Measurements from ENCODE around the gene CDKN1A. TPM values are rescaled to one million over a fixed set of nuclear protein-coding genes. Genes with fewer than 3 reads are reported as not detected.
A peak's percentile ranks its signal among the peaks of the same experiment; 100 is the strongest.

The CDKN1A gene
- total RNA-seq, 1 donor from 2014 or later: 516 TPM

- DNase-seq (ENCODE audit: low read depth): no peak
These were observed 1.3 kb upstream of the CDKN1A start for GRCh38 chr6:36677059-36677749.

- no peak for DNase-seq (ENCODE audit: low read depth)
These were observed 594 bp upstream of the CDKN1A start for GRCh38 chr6:36677753-36678487.

GRCh38 chr6:36679043-36679833 is 724 bp downstream of the CDKN1A start:
- no peak for DNase-seq (ENCODE audit: low read depth)

- no peak for DNase-seq (ENCODE audit: low read depth)
These were observed 4.0 kb downstream of the CDKN1A start for GRCh38 chr6:36682328-36683144.

- DNase-seq (ENCODE audit: low read depth): no peak
These were observed 4.7 kb downstream of the CDKN1A start for GRCh38 chr6:36683145-36683655.

- DNase-seq (ENCODE audit: low read depth): no peak
These were observed 5.3 kb downstream of the CDKN1A start for GRCh38 chr6:36683656-36684446.

GRCh38 chr6:36684447-36684812 is 5.9 kb downstream of the CDKN1A start:
- no peak for DNase-seq (ENCODE audit: low read depth)

GRCh38 chr6:36685166-36685924 is 6.8 kb downstream of the CDKN1A start:
- DNase-seq (ENCODE audit: low read depth): no peak

GRCh38 chr6:36685926-36686667 is 7.6 kb downstream of the CDKN1A start:
- no peak for DNase-seq (ENCODE audit: low read depth)

- DNase-seq (ENCODE audit: low read depth): no peak
These were observed 8.4 kb downstream of the CDKN1A start for GRCh38 chr6:36686668-36687513.

- peak; percentile 46 for DNase-seq (ENCODE audit: low read depth)
These were observed 9.7 kb downstream of the CDKN1A start for GRCh38 chr6:36688063-36688738.

- no peak for DNase-seq (ENCODE audit: low read depth)
These were observed 10.2 kb downstream of the CDKN1A start for GRCh38 chr6:36688739-36689075.

GRCh38 chr6:36691011-36691410 is 12.5 kb downstream of the CDKN1A start:
- no peak for DNase-seq (ENCODE audit: low read depth)

- no peak for DNase-seq (ENCODE audit: low read depth)
These were observed 13.1 kb downstream of the CDKN1A start for GRCh38 chr6:36691612-36692011.

GRCh38 chr6:36692220-36692619 is 13.7 kb downstream of the CDKN1A start:
- no peak for DNase-seq (ENCODE audit: low read depth)

GRCh38 chr6:36692861-36693702 is 14.6 kb downstream of the CDKN1A start:
- DNase-seq (ENCODE audit: low read depth): no peak

- DNase-seq (ENCODE audit: low read depth): no peak
These were observed 16.1 kb downstream of the CDKN1A start for GRCh38 chr6:36694616-36695015.

Measured in renal cortical epithelial cell (primary cell).